CD4-positive, alpha-beta T cell (primary cell): ENCODE measurements around the gene SPATA2. TPM values are rescaled to one million over a fixed set of nuclear protein-coding genes. Genes with fewer than 3 reads are reported as not detected.
"Not testable (repeated sequence)": the region's sequence is repeated elsewhere in the genome, so short reads cannot be mapped to it uniquely, and the experiment has no call there.

Experiments used
- ATAC-seq: fragments of 200-7000 bp; cut with Tn5 transposase; one replicate; pipeline ENCODE4 v1.10.0; 2022; ENCODE audit warnings: mild to moderate bottlenecking; ENCODE audit not compliant: poor library complexity
- CTCF ChIA-PET: fragments of 350-600 bp; sonication (Branson Sonifier 250); formaldehyde crosslinking; loops from one replicate; lab custom pipeline; 2021; ENCODE audit warnings: antibody characterized with exemption, inconsistent platforms; lab: Charles Lee
- POLR2A ChIA-PET: fragments of 350-600 bp; sonication (Branson Sonifier 250); formaldehyde crosslinking; loops from one replicate; lab custom pipeline; 2021; ENCODE audit warnings: antibody characterized with exemption, inconsistent platforms; lab: Charles Lee
- DNase-seq, 14 experiments: peaks; one replicate each; pipeline ENCODE4 v3.0.0-alpha.2; 2013 to 2020; ENCODE audit warnings: mixed read lengths in 2 of 14
- H3K27ac ChIP-seq, 2 donors: one replicate each; pipeline versions ENCODE4 v1.5.1 to v1.7.0; 2013; ENCODE audit warnings: low read length in 2 of 2, low read depth in 1 of 2, mild to moderate bottlenecking in 1 of 2
- H3K27me3 ChIP-seq, 2 experiments: 1 replicate in 1 of 2; 2 replicates in 1 of 2; pipeline versions ENCODE4 v1.6.1 to v1.7.0; 2013; ENCODE audit warnings: low read length in 2 of 2, control low read depth in 1 of 2, mild to moderate bottlenecking in 1 of 2, moderate library complexity in 1 of 2; ENCODE audit not compliant: insufficient read depth in 2 of 2, control insufficient read depth in 1 of 2
- H3K36me3 ChIP-seq: one replicate; pipeline ENCODE4 v1.6.1; 2013; ENCODE audit warnings: low read length, control low read depth; ENCODE audit not compliant: insufficient read depth
- H3K4me1 ChIP-seq: one replicate; pipeline ENCODE4 v1.6.1; 2013; ENCODE audit warnings: low read length, control low read depth; ENCODE audit not compliant: insufficient read depth
- H3K4me3 ChIP-seq: one replicate; pipeline ENCODE4 v1.5.1; 2013; ENCODE audit warnings: mild to moderate bottlenecking, low read length, moderate library complexity
- H3K9me3 ChIP-seq, 2 experiments: 1 replicate in 1 of 2; 2 replicates in 1 of 2; pipeline versions ENCODE4 v1.6.1 to v1.7.0; 2013; ENCODE audit warnings: low read length in 2 of 2, mild to moderate bottlenecking in 2 of 2, control low read depth in 1 of 2, moderate library complexity in 1 of 2; ENCODE audit not compliant: control insufficient read depth in 1 of 2, insufficient read depth in 1 of 2
- H3K27ac Mint-ChIP-seq: one replicate; pipeline ENCODE4 v1.8.0; 2020; ENCODE audit warnings: mixed read lengths
- H3K27me3 Mint-ChIP-seq: one replicate; pipeline ENCODE4 v1.8.0; 2021; ENCODE audit warnings: mixed read lengths
- H3K36me3 Mint-ChIP-seq: one replicate; pipeline ENCODE4 v1.8.0; 2021; ENCODE audit warnings: low read depth, mixed read lengths
- H3K4me1 Mint-ChIP-seq: one replicate; pipeline ENCODE4 v1.8.0; 2021; ENCODE audit warnings: low read depth, mixed read lengths
- H3K4me3 Mint-ChIP-seq: one replicate; pipeline ENCODE4 v1.8.0; 2020; ENCODE audit warnings: mild to moderate bottlenecking, mixed read lengths
- H3K9me3 Mint-ChIP-seq: one replicate; pipeline ENCODE4 v1.8.0; 2020; ENCODE audit warnings: mixed read lengths
- intact Hi-C, 2 experiments: fragments of 100-400 bp; cut with DNase I in 1 of 2; cut with micrococcal nuclease in 1 of 2; formaldehyde crosslinking; loops; one replicate each; pipeline versions ENCODE4 v1.15.1 to v1.9.0; 2023 to 2025; cut with DNase I, micrococcal nuclease
- total RNA-seq, 174 experiments: library from RNA in 2 of 174; stranded (reverse) in 2 of 174; gene quantifications; one replicate each; pipeline ENCODE4 v1.2.3 and lab custom pipeline; 2021 to 2026
- TF ChIP-seq, protein P1 (sequence below): fragments of 200-600 bp; IDR thresholded peaks from one replicate; pipeline ENCODE4 v1.8.0; 2022; ENCODE audit warnings: antibody characterized with exemption, mild to moderate bottlenecking

Gene SPATA2
- total RNA-seq, 2 experiments from 2014 or later = 16.0 to 16.4 TPM

DNA sequence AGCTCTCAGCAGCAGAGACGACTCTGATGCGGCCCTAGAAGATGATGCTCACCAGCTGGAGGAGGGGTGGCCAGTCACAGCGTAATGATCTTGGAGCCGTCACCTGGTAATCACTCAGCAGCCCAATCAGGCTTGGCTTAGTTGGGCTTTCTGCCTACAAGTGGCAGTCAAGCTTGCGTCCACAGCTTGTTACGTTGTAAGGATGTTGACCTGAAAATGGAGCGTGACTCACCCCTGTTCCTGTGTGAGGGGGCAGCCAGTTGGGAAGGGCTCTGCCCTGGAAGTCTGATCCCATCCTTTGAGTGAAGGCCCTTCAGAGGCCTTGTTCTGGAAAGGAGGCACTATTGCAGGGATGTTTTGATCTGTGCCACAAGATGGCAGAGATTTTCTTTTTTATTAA, 49.8 kb downstream of the SPATA2 start:
- ChIA-PET POLR2A (no interaction called here), CTCF (no interaction called here)
- Histone ChIP-seq H3K27me3 (no peaks in the 10 kb centered on the region), H3K9me3 (no peaks in the 10 kb centered on the region), H3K4me3 (no peak overlapping the region), H3K4me1 (no peaks in the 10 kb centered on the region), H3K36me3 (peaks cover 59% of the 10 kb centered on the region), H3K27ac (no peak overlapping the region)
- no peaks in the 10 kb centered on the region for H3K4me1 Mint-ChIP-seq
- no peaks in the 10 kb centered on the region for H3K27me3 Mint-ChIP-seq
- ATAC-seq (no peak), DNase-seq (peak in 1 of 14 experiments; percentile 19)
- TF ChIP-seq, protein P1, sequence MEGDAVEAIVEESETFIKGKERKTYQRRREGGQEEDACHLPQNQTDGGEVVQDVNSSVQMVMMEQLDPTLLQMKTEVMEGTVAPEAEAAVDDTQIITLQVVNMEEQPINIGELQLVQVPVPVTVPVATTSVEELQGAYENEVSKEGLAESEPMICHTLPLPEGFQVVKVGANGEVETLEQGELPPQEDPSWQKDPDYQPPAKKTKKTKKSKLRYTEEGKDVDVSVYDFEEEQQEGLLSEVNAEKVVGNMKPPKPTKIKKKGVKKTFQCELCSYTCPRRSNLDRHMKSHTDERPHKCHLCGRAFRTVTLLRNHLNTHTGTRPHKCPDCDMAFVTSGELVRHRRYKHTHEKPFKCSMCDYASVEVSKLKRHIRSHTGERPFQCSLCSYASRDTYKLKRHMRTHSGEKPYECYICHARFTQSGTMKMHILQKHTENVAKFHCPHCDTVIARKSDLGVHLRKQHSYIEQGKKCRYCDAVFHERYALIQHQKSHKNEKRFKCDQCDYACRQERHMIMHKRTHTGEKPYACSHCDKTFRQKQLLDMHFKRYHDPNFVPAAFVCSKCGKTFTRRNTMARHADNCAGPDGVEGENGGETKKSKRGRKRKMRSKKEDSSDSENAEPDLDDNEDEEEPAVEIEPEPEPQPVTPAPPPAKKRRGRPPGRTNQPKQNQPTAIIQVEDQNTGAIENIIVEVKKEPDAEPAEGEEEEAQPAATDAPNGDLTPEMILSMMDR = no peak
- no peak overlapping the region for H3K4me3 Mint-ChIP-seq
- H3K9me3 Mint-ChIP-seq = no peaks in the 10 kb centered on the region
- intact Hi-C loops = no loop called here
- peaks cover 87% of the 10 kb centered on the region for H3K36me3 Mint-ChIP-seq
- H3K27ac Mint-ChIP-seq = no peak overlapping the region

DNA sequence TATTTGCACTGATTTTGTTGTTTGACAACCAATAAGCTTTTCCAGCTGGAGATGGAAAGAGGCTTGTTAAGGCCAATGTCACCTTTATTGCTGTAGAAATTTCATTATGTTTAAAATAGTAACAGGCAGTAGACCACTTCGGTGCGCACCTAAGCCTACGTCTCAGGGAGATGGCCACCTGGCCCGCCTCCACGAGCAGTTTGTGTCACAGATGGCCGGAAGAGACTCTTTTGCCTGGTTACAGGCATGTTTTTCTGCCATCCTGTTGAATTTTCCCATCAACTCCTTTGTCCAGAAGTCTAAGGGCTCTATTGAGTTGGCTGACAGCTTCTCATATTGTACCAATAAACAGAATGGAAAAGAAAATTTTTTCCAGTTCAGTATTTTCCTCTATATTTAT, 51.7 kb downstream of the SPATA2 start:
- TF ChIP-seq, protein P1 = no peak
- POLR2A ChIA-PET = no interaction called here
- no peak overlapping the region for H3K4me3 Mint-ChIP-seq
- peaks cover 93% of the 10 kb centered on the region for H3K36me3 Mint-ChIP-seq
- no peaks in the 10 kb centered on the region for H3K27me3 ChIP-seq
- no peak overlapping the region for H3K4me3 ChIP-seq
- no peaks in the 10 kb centered on the region for H3K9me3 Mint-ChIP-seq
- H3K36me3 ChIP-seq = peaks cover 61% of the 10 kb centered on the region
- no peak for DNase-seq
- H3K27me3 Mint-ChIP-seq = no peaks in the 10 kb centered on the region
- H3K27ac ChIP-seq = no peak overlapping the region
- intact Hi-C loops = no loop called here
- no peaks in the 10 kb centered on the region for H3K4me1 ChIP-seq
- H3K4me1 Mint-ChIP-seq = no peaks in the 10 kb centered on the region
- no peak overlapping the region for H3K27ac Mint-ChIP-seq
- H3K9me3 ChIP-seq = no peaks in the 10 kb centered on the region
- no peak for ATAC-seq
- CTCF ChIA-PET = no interaction called here

DNA sequence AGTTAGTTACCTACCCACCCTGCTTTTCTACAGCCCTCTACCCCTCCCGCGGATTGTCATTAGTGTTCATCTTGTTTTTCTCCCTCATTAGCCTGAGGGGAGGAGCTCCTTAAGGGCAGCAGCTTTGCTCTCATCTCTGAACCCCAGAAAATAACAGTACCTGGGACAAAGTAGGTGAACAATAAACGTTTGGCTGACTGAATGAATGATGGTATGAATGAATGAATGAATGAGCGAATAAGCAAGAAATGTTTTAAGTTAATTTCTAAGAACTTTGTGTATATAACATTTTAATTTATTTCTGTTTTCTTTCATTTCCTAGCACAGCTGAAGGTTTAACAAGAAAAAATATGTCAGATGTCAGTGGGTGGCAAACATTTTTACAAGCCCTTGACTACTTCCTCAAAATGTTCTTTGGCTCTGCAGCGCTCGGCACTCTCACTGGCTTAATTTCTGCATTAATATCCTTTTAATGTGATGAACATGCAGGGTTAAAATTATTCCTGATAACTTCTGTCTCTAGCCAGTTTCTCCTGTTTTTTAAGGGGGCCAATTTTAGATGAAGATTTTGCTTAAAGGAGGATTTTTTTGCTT, 52.6 kb downstream of the SPATA2 start:
- TF ChIP-seq, protein P1 = no peak

DNA sequence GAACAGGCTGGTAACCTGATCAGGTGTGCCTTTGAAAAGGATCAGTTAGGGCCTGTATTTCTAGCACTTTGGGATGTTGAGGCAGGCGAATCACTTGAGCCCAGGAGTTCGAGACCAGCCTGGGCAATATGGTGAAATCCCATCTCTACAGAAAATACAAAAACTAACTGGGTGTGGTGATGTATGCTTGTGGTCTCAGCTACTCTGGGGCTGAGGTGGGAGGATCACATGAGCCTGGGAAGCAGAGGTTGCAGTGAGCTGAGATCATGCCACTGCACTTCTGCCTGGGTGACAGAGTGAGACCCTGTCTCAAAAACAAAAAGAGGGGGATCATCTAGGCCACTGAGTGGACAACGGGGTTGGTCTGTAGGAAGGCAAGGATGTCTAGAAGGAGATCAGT, 54.1 kb downstream of the SPATA2 start:
- H3K4me1 Mint-ChIP-seq, H3K27me3 Mint-ChIP-seq, ATAC-seq, CTCF ChIA-PET, intact Hi-C loops, H3K27me3 ChIP-seq, H3K4me3 Mint-ChIP-seq, DNase-seq, H3K9me3 ChIP-seq, H3K9me3 Mint-ChIP-seq, H3K4me1 ChIP-seq, POLR2A ChIA-PET, H3K27ac ChIP-seq, H3K27ac Mint-ChIP-seq, H3K4me3 ChIP-seq: not testable (repeated sequence)
- H3K36me3 ChIP-seq = peaks cover 64% of the 10 kb centered on the region
- peaks cover 92% of the 10 kb centered on the region for H3K36me3 Mint-ChIP-seq

More for the DNA sequence above, 52.6 kb downstream of the SPATA2 start:
- no peak for DNase-seq
- Histone ChIP-seq H3K36me3 (peaks cover 61% of the 10 kb centered on the region), H3K27ac (no peak overlapping the region), H3K4me3 (no peak overlapping the region), H3K27me3 (no peaks in the 10 kb centered on the region), H3K4me1 (no peaks in the 10 kb centered on the region), H3K9me3 (no peaks in the 10 kb centered on the region)
- Mint-ChIP-seq H3K9me3 (no peaks in the 10 kb centered on the region), H3K27ac (no peak overlapping the region), H3K27me3 (no peaks in the 10 kb centered on the region), H3K4me3 (no peak overlapping the region), H3K4me1 (no peaks in the 10 kb centered on the region), H3K36me3 (peaks cover 93% of the 10 kb centered on the region)
- ATAC-seq = no peak
- POLR2A ChIA-PET = no interaction called here
- intact Hi-C loops = no loop called here
- CTCF ChIA-PET = no interaction called here
